ENCODE data around the gene IGSF21. TPM values are rescaled to one million over a fixed set of nuclear protein-coding genes. Genes with fewer than 3 reads are reported as not detected.

Gene IGSF21
- total RNA-seq, 1 donor from 2014 or later, result 1.8 TPM

- Histone ChIP-seq H3K27ac (no peak overlapping the region), H3K27me3 (ENCODE audit: low read depth) (peaks cover 34% of the 10 kb centered on the region)
Measured at GRCh38 chr1:18353992-18354391, 246.4 kb downstream of the IGSF21 start.

GRCh38 chr1:18354612-18355011 is 247.0 kb downstream of the IGSF21 start:
- Histone ChIP-seq H3K4me3 (no peak overlapping the region), H3K4me1 (no peaks in the 10 kb centered on the region), H3K36me3 (no peaks in the 10 kb centered on the region), H3K27ac (no peak overlapping the region), H3K9me3 (no peaks in the 10 kb centered on the region), H3K27me3 (ENCODE audit: low read depth) (peaks cover 34% of the 10 kb centered on the region)
- ATAC-seq (no peak), DNase-seq (no peak)
- intact Hi-C loops (cut with DNase I), result no loop called here
- TF ChIP-seq CTCF (IDR thresholded peaks at IDR 0.05), result no peak

More at GRCh38 chr1:18353992-18354391, 246.4 kb downstream of the IGSF21 start:
- Histone ChIP-seq H3K9me3 (no peaks in the 10 kb centered on the region), H3K4me3 (no peak overlapping the region), H3K36me3 (no peaks in the 10 kb centered on the region), H3K4me1 (no peaks in the 10 kb centered on the region)
- ATAC-seq, result no peak
- DNase-seq, result no peak
- no peak for TF ChIP-seq CTCF (IDR thresholded peaks at IDR 0.05)
- intact Hi-C loops (cut with DNase I), result no loop called here

- Histone ChIP-seq H3K9me3 (no peaks in the 10 kb centered on the region), H3K27ac (no peak overlapping the region), H3K4me1 (no peaks in the 10 kb centered on the region), H3K27me3 (ENCODE audit: low read depth) (peaks cover 21% of the 10 kb centered on the region), H3K36me3 (no peaks in the 10 kb centered on the region), H3K4me3 (no peak overlapping the region)
- intact Hi-C loops (cut with DNase I), result no loop called here
- no peak for TF ChIP-seq CTCF (IDR thresholded peaks at IDR 0.05)
- DNase-seq, result no peak
- ATAC-seq, result no peak
Measured at GRCh38 chr1:18357622-18358230, 250.1 kb downstream of the IGSF21 start.

GRCh38 chr1:18358600-18358999 is 251.0 kb downstream of the IGSF21 start:
- Histone ChIP-seq H3K4me1 (no peaks in the 10 kb centered on the region), H3K27ac (no peak overlapping the region), H3K9me3 (no peaks in the 10 kb centered on the region), H3K4me3 (no peak overlapping the region), H3K36me3 (no peaks in the 10 kb centered on the region), H3K27me3 (ENCODE audit: low read depth) (peaks cover 14% of the 10 kb centered on the region)
- DNase-seq (no peak), ATAC-seq (no peak)
- intact Hi-C loops (cut with DNase I), result no loop called here
- no peak for TF ChIP-seq CTCF (IDR thresholded peaks at IDR 0.05)

GRCh38 chr1:18360251-18360650 is 252.7 kb downstream of the IGSF21 start:
- no peak overlapping the region for H3K4me3 ChIP-seq
- H3K36me3 ChIP-seq, result no peaks in the 10 kb centered on the region
- H3K27me3 ChIP-seq (ENCODE audit: low read depth), result peaks cover 6% of the 10 kb centered on the region
- no peak overlapping the region for H3K27ac ChIP-seq
- no peak for TF ChIP-seq CTCF (IDR thresholded peaks at IDR 0.05)
- DNase-seq (no peak), ATAC-seq (no peak)
- no peaks in the 10 kb centered on the region for H3K9me3 ChIP-seq
- H3K4me1 ChIP-seq, result no peaks in the 10 kb centered on the region
- intact Hi-C loops (cut with DNase I), result no loop called here
